ENCODE measurements around the gene SHROOM1. TPM values are rescaled to one million over a fixed set of nuclear protein-coding genes. Genes with fewer than 3 reads are reported as not detected.

Gene SHROOM1
- total RNA-seq, result 4.1 and 6.1 TPM in 2 replicates
- polyA plus RNA-seq, result 2.9 and 6.2 TPM in 2 replicates
- 5.4 and 6.7 TPM in 2 replicates for polyA plus RNA-seq (2012)
- 4.2 and 6.3 TPM in 2 replicates for polyA minus RNA-seq (ENCODE audit: low replicate concordance)

GRCh38 chr5:132830436-132831094 is at the start of gene SHROOM1:
TSS of gene SHROOM1 (minus strand) at chr5:132830647. CDS start at chr5:132826140, 4,507 bp downstream.
- Histone ChIP-seq H3K4me2 (ENCODE audit: extremely low read depth, insufficient read depth, low read length) (peak within 1 kb of the TSS; percentile 92), H3K27ac (ENCODE audit: insufficient read depth, low read length) (peak within 1 kb of the TSS; percentile 59), H3K4me3 (replicated peaks in 1 of 4; ENCODE audit: control extremely low read depth in 1 of 4, insufficient read depth in 1 of 4, low read depth in 3 of 4, low read length in 4 of 4) (peak within 1 kb of the TSS; percentile 50 to 69 (median 66)), H3K36me3 (ENCODE audit: control insufficient read depth, insufficient read depth, low read length) (no peaks in the 10 kb centered on the region), H3K9ac (ENCODE audit: insufficient read depth, low read length) (peak within 1 kb of the TSS; percentile 73), H3K79me2 (ENCODE audit: control insufficient read depth, insufficient read depth, low read length) (no peaks in the 10 kb centered on the region), H2AFZ (ENCODE audit: low read length) (peak within 1 kb of the TSS; percentile 78), H3K27me3 (ENCODE audit: control insufficient read depth, insufficient read depth, low read length) (no peaks in the 10 kb centered on the region), H3K9me3 (ENCODE audit: control insufficient read depth, insufficient read depth, low read depth, low read length) (no peaks in the 10 kb centered on the region), H4K20me1 (ENCODE audit: control insufficient read depth, extremely low read depth, insufficient read depth, low read length) (no peaks in the 10 kb centered on the region), H3K4me1 (ENCODE audit: control insufficient read depth, extremely low read depth, insufficient read depth, low read length) (peaks cover 3% of the 10 kb centered on the region)
- TF ChIP-seq CTCF (conservative IDR thresholded peaks at IDR 0.05 in 1 of 2, IDR thresholded peaks at IDR 0.05 in 1 of 2; ENCODE audit: low read depth in 1 of 2, low read length in 2 of 2) (no peak), EZH2 (IDR thresholded peaks at IDR 0.05; ENCODE audit: low read length, missing control alignments) (no peak)
- peak; percentile 31 to 62 for DNase-seq (ENCODE audit: low read depth in 2 of 2)

GRCh38 chr5:132877938-132878337 is 47.5 kb upstream of the SHROOM1 start:
- Histone ChIP-seq H3K4me3 (replicated peaks in 1 of 4; ENCODE audit: control extremely low read depth in 1 of 4, insufficient read depth in 1 of 4, low read depth in 3 of 4, low read length in 4 of 4) (no peak overlapping the region), H3K36me3 (ENCODE audit: control insufficient read depth, insufficient read depth, low read length) (peaks cover 13% of the 10 kb centered on the region), H3K4me2 (ENCODE audit: extremely low read depth, insufficient read depth, low read length) (no peak overlapping the region), H3K9ac (ENCODE audit: insufficient read depth, low read length) (no peak overlapping the region), H3K9me3 (ENCODE audit: control insufficient read depth, insufficient read depth, low read depth, low read length) (no peaks in the 10 kb centered on the region), H3K4me1 (ENCODE audit: control insufficient read depth, extremely low read depth, insufficient read depth, low read length) (peaks cover 5% of the 10 kb centered on the region), H3K27me3 (ENCODE audit: control insufficient read depth, insufficient read depth, low read length) (no peaks in the 10 kb centered on the region), H4K20me1 (ENCODE audit: control insufficient read depth, extremely low read depth, insufficient read depth, low read length) (no peaks in the 10 kb centered on the region), H3K79me2 (ENCODE audit: control insufficient read depth, insufficient read depth, low read length) (no peaks in the 10 kb centered on the region), H2AFZ (ENCODE audit: low read length) (no peak overlapping the region), H3K27ac (ENCODE audit: insufficient read depth, low read length) (no peak overlapping the region)
- DNase-seq (ENCODE audit: low read depth in 2 of 2), result peak; percentile 39 to 74
- no peak for TF ChIP-seq EZH2 (IDR thresholded peaks at IDR 0.05; ENCODE audit: low read length, missing control alignments)
- TF ChIP-seq CTCF (conservative IDR thresholded peaks at IDR 0.05 in 1 of 2, IDR thresholded peaks at IDR 0.05 in 1 of 2; ENCODE audit: low read depth in 1 of 2, low read length in 2 of 2), result no peak

- TF ChIP-seq EZH2 (IDR thresholded peaks at IDR 0.05; ENCODE audit: low read length, missing control alignments), result no peak
- TF ChIP-seq CTCF (conservative IDR thresholded peaks at IDR 0.05 in 1 of 2, IDR thresholded peaks at IDR 0.05 in 1 of 2; ENCODE audit: low read depth in 1 of 2, low read length in 2 of 2), result no peak
- Histone ChIP-seq H4K20me1 (ENCODE audit: control insufficient read depth, extremely low read depth, insufficient read depth, low read length) (no peaks in the 10 kb centered on the region), H3K4me1 (ENCODE audit: control insufficient read depth, extremely low read depth, insufficient read depth, low read length) (peaks cover 5% of the 10 kb centered on the region), H3K9me3 (ENCODE audit: control insufficient read depth, insufficient read depth, low read depth, low read length) (no peaks in the 10 kb centered on the region), H3K27me3 (ENCODE audit: control insufficient read depth, insufficient read depth, low read length) (no peaks in the 10 kb centered on the region), H3K4me3 (replicated peaks in 1 of 4; ENCODE audit: control extremely low read depth in 1 of 4, insufficient read depth in 1 of 4, low read depth in 3 of 4, low read length in 4 of 4) (no peak overlapping the region), H3K79me2 (ENCODE audit: control insufficient read depth, insufficient read depth, low read length) (no peaks in the 10 kb centered on the region), H3K9ac (ENCODE audit: insufficient read depth, low read length) (no peak overlapping the region), H2AFZ (ENCODE audit: low read length) (no peak overlapping the region), H3K36me3 (ENCODE audit: control insufficient read depth, insufficient read depth, low read length) (peaks cover 13% of the 10 kb centered on the region), H3K4me2 (ENCODE audit: extremely low read depth, insufficient read depth, low read length) (no peak overlapping the region), H3K27ac (ENCODE audit: insufficient read depth, low read length) (no peak overlapping the region)
- no peak for DNase-seq (ENCODE audit: low read depth in 2 of 2)
These were observed 47.0 kb upstream of the SHROOM1 start for GRCh38 chr5:132877466-132877865.
